Measurements from ENCODE around the gene SRC.

Gene SRC

DNA sequence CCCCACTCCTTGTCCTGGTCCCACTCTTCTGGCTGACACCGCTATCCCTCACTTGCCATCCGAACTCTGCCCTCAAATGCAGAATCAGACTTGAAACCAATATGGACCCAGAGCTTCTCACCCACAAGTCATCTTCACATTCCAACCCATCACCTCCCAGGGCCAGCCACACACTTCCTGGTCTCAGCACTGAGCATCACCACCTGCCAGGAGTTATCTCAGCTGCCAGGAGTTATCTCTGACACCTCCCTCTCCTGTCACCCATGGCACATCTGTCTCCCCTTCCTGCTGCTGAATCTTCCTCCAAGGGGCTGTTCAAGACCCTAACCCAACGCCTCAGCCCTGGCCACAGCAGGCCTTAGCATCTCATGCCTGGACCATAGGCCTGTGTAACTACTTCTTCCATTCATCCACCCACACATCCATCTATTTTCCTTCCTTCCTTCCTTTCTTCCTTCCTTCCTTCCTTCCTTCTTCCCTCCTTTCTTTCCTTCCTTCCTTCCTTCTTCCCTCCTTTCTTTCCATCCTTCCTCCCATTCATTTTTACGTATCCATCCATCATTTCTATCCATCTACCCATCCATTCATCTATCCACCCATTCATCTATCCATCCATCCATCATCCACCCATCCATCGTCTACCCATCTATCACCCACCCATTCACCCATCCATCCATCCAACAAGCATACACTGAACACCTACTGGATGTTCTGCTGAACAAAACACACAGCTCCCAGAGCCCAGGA is 100.5 kb downstream of the SRC start:
- no peaks in the 10 kb centered on the region for H3K36me3 Mint-ChIP-seq (ENCODE audit: low read depth)
- intact Hi-C loops (cut with micrococcal nuclease): no loop called here
- no peak overlapping the region for H3K27ac Mint-ChIP-seq
- no peaks in the 10 kb centered on the region for H3K9me3 Mint-ChIP-seq
- peaks cover 11% of the 10 kb centered on the region for H3K27me3 Mint-ChIP-seq
- no peaks in the 10 kb centered on the region for H3K4me1 Mint-ChIP-seq (ENCODE audit: low read depth)
- H3K4me3 Mint-ChIP-seq: no peak overlapping the region

DNA sequence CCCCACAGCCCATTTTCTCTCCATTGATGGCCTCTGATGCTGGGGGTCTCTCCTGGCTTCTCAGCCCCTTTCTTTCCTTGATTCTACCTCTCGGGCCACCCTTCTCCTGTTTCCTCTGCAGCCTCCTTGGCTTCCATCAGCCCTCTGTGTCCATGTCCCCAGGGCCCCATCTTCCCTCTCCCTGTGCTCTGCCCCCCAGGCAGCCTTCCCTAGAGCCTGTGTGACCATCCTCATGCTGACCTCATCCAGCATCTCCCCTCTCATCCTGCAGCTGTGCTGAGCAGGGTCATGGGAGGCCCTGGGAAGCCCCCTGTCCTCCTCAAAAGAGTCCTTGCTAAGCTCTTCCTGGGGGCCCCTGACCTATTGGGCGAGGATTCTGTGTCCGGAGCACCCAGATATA is 101.7 kb downstream of the SRC start:
- intact Hi-C loops (cut with micrococcal nuclease): no loop called here
- H3K27ac Mint-ChIP-seq: no peak overlapping the region
- H3K9me3 Mint-ChIP-seq: no peaks in the 10 kb centered on the region
- H3K27me3 Mint-ChIP-seq: peaks cover 11% of the 10 kb centered on the region
- H3K4me3 Mint-ChIP-seq: no peak overlapping the region
- no peaks in the 10 kb centered on the region for H3K4me1 Mint-ChIP-seq (ENCODE audit: low read depth)
- no peaks in the 10 kb centered on the region for H3K36me3 Mint-ChIP-seq (ENCODE audit: low read depth)

DNA sequence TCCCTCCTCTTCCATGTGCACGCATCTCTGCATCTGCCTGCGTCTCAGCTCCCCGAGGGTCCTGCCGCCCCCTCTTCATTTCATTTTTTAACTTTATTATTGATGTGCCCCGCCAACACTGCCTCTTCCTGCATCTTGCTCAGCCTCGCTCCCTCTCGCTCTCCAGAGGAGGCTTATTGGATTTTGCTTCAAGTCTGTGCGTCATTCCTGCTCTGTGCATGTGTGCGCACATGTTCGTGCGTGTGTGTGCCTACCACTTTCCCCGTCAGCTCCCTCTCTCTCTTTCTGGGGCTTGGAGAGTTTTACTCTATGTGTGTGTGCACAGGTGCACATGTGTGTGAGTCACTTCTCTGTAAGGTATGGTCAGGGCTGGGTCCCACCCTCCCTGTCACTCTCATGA is 103.3 kb downstream of the SRC start:
- Mint-ChIP-seq H3K27me3 (peaks cover 21% of the 10 kb centered on the region), H3K27ac (no peak overlapping the region), H3K36me3 (ENCODE audit: low read depth) (no peaks in the 10 kb centered on the region), H3K4me3 (no peak overlapping the region), H3K9me3 (peaks cover 3% of the 10 kb centered on the region), H3K4me1 (ENCODE audit: low read depth) (no peaks in the 10 kb centered on the region)
- intact Hi-C loops (cut with micrococcal nuclease): no loop called here

DNA sequence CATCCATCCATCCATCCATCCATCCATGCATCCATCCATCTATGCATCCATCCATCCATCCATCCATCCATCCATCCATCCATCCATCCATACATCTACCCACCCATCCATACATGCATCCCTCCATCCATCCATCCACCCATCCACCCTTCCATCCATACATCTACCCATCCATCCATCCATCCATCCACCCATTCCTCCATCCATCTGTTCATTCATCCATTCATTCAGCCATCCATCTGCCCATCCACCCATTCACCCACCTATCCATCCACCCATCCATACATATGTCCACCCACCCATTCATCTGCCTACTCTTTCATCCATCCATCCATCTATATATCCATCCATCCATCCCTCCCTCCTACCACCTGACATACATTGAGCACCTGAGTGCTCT is 104.4 kb downstream of the SRC start:
- Mint-ChIP-seq H3K36me3 (ENCODE audit: low read depth) (no peaks in the 10 kb centered on the region), H3K9me3 (peaks cover 7% of the 10 kb centered on the region), H3K27ac (no peak overlapping the region), H3K4me3 (no peak overlapping the region), H3K27me3 (peaks cover 23% of the 10 kb centered on the region), H3K4me1 (ENCODE audit: low read depth) (no peaks in the 10 kb centered on the region)
- intact Hi-C loops (cut with micrococcal nuclease): no loop called here

DNA sequence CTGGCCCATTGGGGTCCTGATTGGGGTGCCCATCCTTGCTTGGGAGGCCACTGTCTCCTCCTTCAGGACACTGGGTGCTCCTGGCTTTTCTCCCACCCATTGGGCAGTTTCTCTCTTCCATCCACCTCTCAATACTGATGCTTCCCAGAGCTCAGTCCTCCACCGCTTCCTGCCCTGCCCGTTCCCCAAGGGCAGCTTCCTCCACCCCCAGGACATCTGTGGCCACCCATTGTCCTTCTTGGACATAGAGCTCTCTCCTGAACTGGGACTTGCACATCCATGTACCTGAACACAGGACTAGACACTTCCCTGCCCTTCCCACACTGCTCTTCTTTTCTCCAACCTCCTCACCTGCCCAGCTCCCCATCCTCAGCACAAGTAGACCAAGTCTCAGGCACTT is 105.7 kb downstream of the SRC start:
- no peak overlapping the region for H3K27ac Mint-ChIP-seq
- no peaks in the 10 kb centered on the region for H3K4me1 Mint-ChIP-seq (ENCODE audit: low read depth)
- no peaks in the 10 kb centered on the region for H3K36me3 Mint-ChIP-seq (ENCODE audit: low read depth)
- peaks cover 18% of the 10 kb centered on the region for H3K27me3 Mint-ChIP-seq
- H3K9me3 Mint-ChIP-seq: peaks cover 7% of the 10 kb centered on the region
- no peak overlapping the region for H3K4me3 Mint-ChIP-seq
- intact Hi-C loops (cut with micrococcal nuclease): no loop called here

DNA sequence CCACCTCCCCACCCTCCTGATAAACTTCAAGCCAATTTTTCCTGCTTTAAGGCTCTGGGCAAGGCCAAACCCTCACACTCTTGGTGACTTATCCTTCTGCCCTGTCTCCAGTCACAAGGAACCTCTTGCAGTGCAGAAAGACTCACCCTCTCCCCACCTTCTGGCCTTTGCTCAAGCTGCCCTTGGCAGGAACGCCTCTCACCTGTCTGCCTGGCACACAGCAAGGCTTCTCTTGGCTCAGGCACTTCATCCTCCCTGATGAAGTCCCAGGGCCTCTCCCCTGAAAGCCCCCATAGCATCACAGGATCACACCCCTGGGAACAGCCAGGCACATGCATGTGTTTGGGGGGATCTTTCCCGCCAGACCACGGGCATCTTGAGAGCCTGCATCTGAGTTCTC is 106.3 kb downstream of the SRC start:
- peaks cover 7% of the 10 kb centered on the region for H3K9me3 Mint-ChIP-seq
- intact Hi-C loops (cut with micrococcal nuclease): no loop called here
- H3K4me3 Mint-ChIP-seq: no peak overlapping the region
- H3K27ac Mint-ChIP-seq: no peak overlapping the region
- H3K4me1 Mint-ChIP-seq (ENCODE audit: low read depth): no peaks in the 10 kb centered on the region
- H3K36me3 Mint-ChIP-seq (ENCODE audit: low read depth): no peaks in the 10 kb centered on the region
- peaks cover 15% of the 10 kb centered on the region for H3K27me3 Mint-ChIP-seq

DNA sequence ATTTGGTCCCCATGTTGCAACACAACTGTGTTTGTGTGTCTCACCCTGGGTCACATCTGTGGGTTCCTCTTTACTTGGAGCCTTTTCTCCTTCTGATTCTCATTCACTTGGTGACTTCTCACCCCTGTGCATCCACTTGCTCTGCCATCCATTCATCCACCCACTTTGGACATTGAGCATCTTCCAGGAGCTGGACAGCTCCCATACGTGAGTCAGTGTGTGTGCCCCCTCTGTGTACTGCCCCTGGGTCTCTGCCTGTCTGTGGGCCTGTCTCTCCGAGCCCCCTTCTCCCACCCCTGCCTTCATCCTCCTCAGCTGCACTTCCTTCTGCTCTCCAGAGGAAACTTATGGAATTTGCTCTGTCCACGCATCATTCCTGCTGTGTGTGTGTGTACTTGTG is 107.3 kb downstream of the SRC start:
- Mint-ChIP-seq H3K4me1 (ENCODE audit: low read depth) (no peaks in the 10 kb centered on the region), H3K36me3 (ENCODE audit: low read depth) (no peaks in the 10 kb centered on the region), H3K4me3 (no peak overlapping the region), H3K27ac (no peak overlapping the region), H3K27me3 (peaks cover 13% of the 10 kb centered on the region), H3K9me3 (peaks cover 17% of the 10 kb centered on the region)
- intact Hi-C loops (cut with micrococcal nuclease): no loop called here

DNA sequence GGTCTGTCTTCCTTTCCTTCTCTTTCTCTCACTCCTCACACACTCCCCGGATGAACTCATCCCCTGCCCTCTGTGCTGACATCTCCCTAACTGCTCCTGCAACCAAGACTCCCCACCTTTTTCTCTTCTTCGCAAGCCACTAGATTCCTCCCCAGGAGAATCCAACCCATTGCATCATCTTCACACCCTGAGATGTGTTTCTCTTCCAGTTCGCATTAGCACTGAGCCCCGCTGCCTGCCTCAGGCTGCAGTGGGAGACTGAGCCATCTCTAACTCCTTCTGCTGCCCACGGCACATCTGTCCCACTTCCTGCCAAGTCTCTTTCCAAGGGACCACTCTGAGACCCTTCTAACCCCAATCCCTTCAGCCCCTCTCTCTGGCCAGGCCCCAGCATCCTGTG is 107.9 kb downstream of the SRC start:
- H3K9me3 Mint-ChIP-seq: peaks cover 22% of the 10 kb centered on the region
- intact Hi-C loops (cut with micrococcal nuclease): no loop called here
- H3K27me3 Mint-ChIP-seq: peaks cover 13% of the 10 kb centered on the region
- no peak overlapping the region for H3K27ac Mint-ChIP-seq
- no peak overlapping the region for H3K4me3 Mint-ChIP-seq
- H3K4me1 Mint-ChIP-seq (ENCODE audit: low read depth): no peaks in the 10 kb centered on the region
- H3K36me3 Mint-ChIP-seq (ENCODE audit: low read depth): no peaks in the 10 kb centered on the region

DNA sequence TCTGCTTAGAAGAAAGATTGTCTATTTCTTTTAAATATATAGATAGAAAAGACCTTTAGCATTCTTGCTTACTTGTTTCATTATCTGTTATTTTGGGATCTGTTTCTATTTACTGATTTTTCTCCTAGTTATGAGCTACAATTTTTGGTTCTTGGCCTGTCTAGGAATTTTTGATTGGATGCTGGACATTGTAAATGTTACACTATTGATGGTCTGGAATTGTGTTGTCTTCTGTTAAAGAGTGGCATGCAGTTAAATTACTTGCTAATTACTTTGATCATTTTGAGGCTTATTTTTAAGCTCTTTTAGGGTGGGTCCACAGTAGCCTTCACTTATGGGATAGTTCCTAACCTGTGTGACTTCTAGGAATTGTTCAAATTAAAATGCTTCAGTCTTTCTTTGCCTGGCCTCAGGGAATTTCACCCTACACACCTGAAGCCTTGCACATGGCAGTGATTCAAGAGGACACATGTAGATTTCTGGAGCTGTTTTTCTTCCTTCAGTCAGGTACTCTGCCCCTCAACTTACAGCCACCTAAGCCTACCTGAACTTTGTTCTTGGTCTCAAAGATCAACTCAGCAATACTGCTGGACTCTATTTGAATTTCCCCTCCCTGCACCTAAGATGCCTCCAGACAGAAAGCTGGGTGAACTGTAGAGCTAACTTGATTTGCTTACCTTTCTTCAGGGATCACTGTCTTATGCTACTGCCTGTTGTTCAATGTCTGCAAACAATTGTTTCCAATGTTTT is 108.9 kb downstream of the SRC start:
- Mint-ChIP-seq H3K4me1 (ENCODE audit: low read depth) (no peaks in the 10 kb centered on the region), H3K36me3 (ENCODE audit: low read depth) (no peaks in the 10 kb centered on the region), H3K27ac (no peak overlapping the region), H3K9me3 (peaks cover 28% of the 10 kb centered on the region), H3K27me3 (peaks cover 13% of the 10 kb centered on the region), H3K4me3 (no peak overlapping the region)
- intact Hi-C loops (cut with micrococcal nuclease): no loop called here

Measured in dendritic cell treated with granulocyte-macrophage colony-stimulating factor and Interleukin-4, amounts not matched to agents 40 ng/mL and 50 ng/mL, for 4 days (primary cell).